Neuronal stem cell (in vitro differentiated cells): Measurements from ENCODE around the gene FASTK.

Experiments
- DNase-seq: peaks from one replicate; pipeline ENCODE4 v3.0.0-alpha.2; 2013; ENCODE audit warnings: low spot score
- H2AFZ ChIP-seq: one replicate; pipeline ENCODE4 v1.6.1; 2013; ENCODE audit warnings: mild to moderate bottlenecking, low read length, inconsistent platforms
- H2AK5ac ChIP-seq: 2 replicates; pipeline ENCODE4 v1.6.1; 2013; ENCODE audit warnings: low read depth, mild to moderate bottlenecking, inconsistent platforms, low read length, moderate library complexity, mixed read lengths
- H2BK120ac ChIP-seq: 2 replicates; pipeline ENCODE4 v1.6.1; 2013; ENCODE audit warnings: low read depth, mild to moderate bottlenecking, inconsistent platforms, low read length, moderate library complexity, mixed read lengths
- H2BK12ac ChIP-seq: one replicate; pipeline ENCODE4 v1.6.1; 2013; ENCODE audit warnings: low read length, inconsistent platforms
- H2BK15ac ChIP-seq: 2 replicates; pipeline ENCODE4 v1.6.1; 2013; ENCODE audit warnings: mild to moderate bottlenecking, low read length, inconsistent platforms, mixed read lengths
- H2BK5ac ChIP-seq: one replicate; pipeline ENCODE4 v1.6.1; 2013; ENCODE audit warnings: inconsistent platforms, mild to moderate bottlenecking, low read length, moderate library complexity
- H3K14ac ChIP-seq: one replicate; pipeline ENCODE4 v1.6.1; 2013; ENCODE audit warnings: low read length, inconsistent platforms
- H3K18ac ChIP-seq: 2 replicates; pipeline ENCODE4 v1.6.1; 2013; ENCODE audit warnings: low read length, inconsistent platforms
- H3K23ac ChIP-seq: 2 replicates; pipeline ENCODE4 v1.6.1; 2013; ENCODE audit warnings: low read depth, mild to moderate bottlenecking, mixed read lengths, low read length, inconsistent platforms; ENCODE audit not compliant: poor library complexity
- H3K27ac ChIP-seq: replicated peaks from 3 replicates; pipeline ENCODE4 v1.5.1; 2013; ENCODE audit warnings: low read length, inconsistent platforms
- H3K27me3 ChIP-seq, 3 experiments: 2 replicates each; pipeline ENCODE4 v1.6.1; 2013; ENCODE audit warnings: low read length in 3 of 3, mild to moderate bottlenecking in 2 of 3, inconsistent platforms in 1 of 3, low read depth in 1 of 3, mixed read lengths in 1 of 3, moderate library complexity in 1 of 3; ENCODE audit not compliant: control insufficient read depth in 3 of 3, insufficient read depth in 3 of 3
- H3K36me3 ChIP-seq, 2 donors: replicated peaks in 1 of 2; 2 replicates each; pipeline ENCODE4 v1.6.1; 2013; ENCODE audit warnings: low read length in 2 of 2; ENCODE audit not compliant: control insufficient read depth in 2 of 2, insufficient read depth in 2 of 2
- H3K4ac ChIP-seq: 2 replicates; pipeline ENCODE4 v1.6.1; 2013; ENCODE audit warnings: inconsistent platforms, mild to moderate bottlenecking, low read length, moderate library complexity
- H3K4me1 ChIP-seq, 2 donors: 1 replicate in 1 of 2; 2 replicates in 1 of 2; pipeline ENCODE4 v1.6.1; 2013; ENCODE audit warnings: low read length in 2 of 2, low read depth in 1 of 2; ENCODE audit not compliant: control insufficient read depth in 2 of 2, insufficient read depth in 1 of 2
- H3K4me2 ChIP-seq: one replicate; pipeline ENCODE4 v1.6.1; 2013; ENCODE audit warnings: mild to moderate bottlenecking, low read length, inconsistent platforms; ENCODE audit not compliant: insufficient read depth, poor library complexity, severe bottlenecking
- H3K4me3 ChIP-seq, 2 donors: 2 replicates each; pipeline ENCODE4 v1.5.1; 2013; ENCODE audit warnings: low read length in 2 of 2, mild to moderate bottlenecking in 2 of 2, inconsistent platforms in 1 of 2, moderate library complexity in 1 of 2
- H3K79me1 ChIP-seq: one replicate; pipeline ENCODE4 v1.6.1; 2013; ENCODE audit warnings: low read depth, mild to moderate bottlenecking, inconsistent platforms, low read length, moderate library complexity
- H3K9ac ChIP-seq: one replicate; pipeline ENCODE4 v1.6.1; 2013; ENCODE audit warnings: mild to moderate bottlenecking, low read depth, low read length, inconsistent platforms; ENCODE audit not compliant: poor library complexity
- H3K9me3 ChIP-seq, 2 donors: replicated peaks in 1 of 2; 2 replicates each; pipeline versions ENCODE3 to v1.6.1; 2013; ENCODE audit warnings: low read length in 2 of 2, mild to moderate bottlenecking in 2 of 2, inconsistent platforms in 1 of 2, low read depth in 1 of 2, mixed read lengths in 1 of 2, moderate library complexity in 1 of 2; ENCODE audit not compliant: control insufficient read depth in 2 of 2, insufficient read depth in 1 of 2
- H4K8ac ChIP-seq: one replicate; pipeline ENCODE4 v1.6.1; 2013; ENCODE audit warnings: low read depth, mild to moderate bottlenecking, inconsistent platforms, low read length, moderate library complexity
- H4K91ac ChIP-seq: one replicate; pipeline ENCODE4 v1.6.1; 2013; ENCODE audit warnings: low read length, low read depth, mild to moderate bottlenecking, inconsistent platforms; ENCODE audit not compliant: poor library complexity
- WGBS, 2 donors: extraction: QIAGEN DNeasy Blood & Tissue Kit; methylation state at CpG; one replicate each; pipeline ENCODE4 v1.1.7; 2013; ENCODE audit warnings: missing lambda C conversion rate in 2 of 2, mixed read lengths in 1 of 2; ENCODE audit not compliant: insufficient read length in 2 of 2, insufficient replicate concordance in 1 of 2; ENCODE audit errors: extremely low coverage in 2 of 2; 5-methylcytosine and 5-hydroxymethylcytosine counted together

The FASTK gene

DNA sequence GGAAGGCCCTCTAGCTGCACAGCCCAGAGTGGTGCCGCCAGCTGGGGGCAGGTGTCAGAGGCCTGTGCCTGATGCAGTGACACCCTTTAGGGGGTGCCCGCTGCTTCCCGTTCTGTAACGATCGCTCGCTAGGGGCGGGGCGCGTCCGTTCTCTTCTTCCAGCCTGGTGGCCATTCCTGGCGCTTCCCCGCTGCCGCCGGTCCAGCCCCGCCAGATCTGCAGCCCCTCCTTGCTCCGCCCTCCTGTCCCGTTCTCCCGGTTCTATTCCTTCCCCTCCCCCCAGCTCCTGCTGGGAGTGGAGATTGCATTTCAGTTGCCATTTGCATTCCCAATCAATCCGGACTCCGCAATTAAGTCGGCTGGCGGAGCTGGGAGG, 44.8 kb upstream of the FASTK start:
- H2AFZ ChIP-seq, result no peak overlapping the region
- no peaks in the 10 kb centered on the region for H3K9me3 ChIP-seq
- peak overlapping the region; percentile 81 for H3K4me2 ChIP-seq
- no peak overlapping the region for H2BK15ac ChIP-seq
- peak overlapping the region; percentile 67 for H2BK120ac ChIP-seq
- H3K9ac ChIP-seq, result no peak overlapping the region
- H4K8ac ChIP-seq, result no peak overlapping the region
- H4K91ac ChIP-seq, result no peak overlapping the region
- peak overlapping the region in 1 of 2 donors; percentile 75 for H3K4me3 ChIP-seq
- H2AK5ac ChIP-seq, result no peak overlapping the region
- no peak overlapping the region for H3K4ac ChIP-seq
- peak overlapping the region; percentile 92 for H3K27ac ChIP-seq
- peak overlapping the region; percentile 89 for H3K18ac ChIP-seq
- H3K79me1 ChIP-seq, result peaks cover 17% of the 10 kb centered on the region
- peak overlapping the region; percentile 48 for H2BK5ac ChIP-seq
- DNase-seq, result peak; percentile 82
- H3K36me3 ChIP-seq, result peaks cover 35 to 62% of the 10 kb centered on the region in 2 donors
- peak overlapping the region; percentile 96 for H3K23ac ChIP-seq
- no CpG with 5 or more reads among the region's 22 CpGs for WGBS, 2 donors
- no peak overlapping the region for H2BK12ac ChIP-seq
- H3K4me1 ChIP-seq, result peaks cover 0 to 18% of the 10 kb centered on the region in 2 donors
- no peak overlapping the region for H3K14ac ChIP-seq
- H3K27me3 ChIP-seq, result peaks cover 0 to 1% (median 0%) of the 10 kb centered on the region in 3 experiments

DNA sequence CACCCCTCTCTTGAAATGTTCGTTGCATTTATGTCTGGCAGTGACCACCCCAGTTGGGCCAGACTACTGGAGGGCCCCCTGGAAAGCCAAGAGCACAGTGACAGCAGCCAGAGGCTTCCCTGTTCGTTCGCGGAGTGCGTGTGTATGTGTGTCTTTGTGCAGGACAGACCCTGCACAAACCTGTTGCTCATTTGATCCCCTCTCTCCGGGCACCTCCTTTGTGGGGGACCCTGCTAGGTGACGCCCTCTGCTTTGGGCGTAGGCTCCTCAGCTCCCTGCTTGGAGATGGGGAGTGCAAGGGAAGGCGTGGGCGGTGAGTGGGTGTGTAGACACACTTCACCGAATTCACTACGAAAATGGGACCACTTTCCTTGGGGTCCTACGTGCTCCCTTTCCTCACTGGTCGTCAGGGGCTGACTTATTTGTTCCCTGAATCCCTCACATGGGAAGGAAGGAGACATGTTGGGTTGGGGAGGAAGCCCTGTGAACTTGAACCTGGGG, 44.3 kb upstream of the FASTK start:
- Histone ChIP-seq H3K4ac (no peak overlapping the region), H3K9ac (peak overlapping the region; percentile 71), H3K27me3 (peaks cover 0 to 1% (median 0%) of the 10 kb centered on the region in 3 experiments), H3K18ac (no peak overlapping the region), H4K8ac (no peak overlapping the region), H4K91ac (no peak overlapping the region), H3K4me2 (no peak overlapping the region), H3K27ac (peak overlapping the region; percentile 92), H3K14ac (peak overlapping the region; percentile 61), H2BK120ac (no peak overlapping the region), H2AFZ (no peak overlapping the region), H3K79me1 (peaks cover 17% of the 10 kb centered on the region), H2AK5ac (peak overlapping the region; percentile 4), H3K4me1 (peaks cover 0 to 18% of the 10 kb centered on the region in 2 donors), H3K36me3 (peaks cover 35 to 62% of the 10 kb centered on the region in 2 donors), H3K23ac (peak overlapping the region; percentile 21), H2BK5ac (no peak overlapping the region), H3K9me3 (no peaks in the 10 kb centered on the region), H2BK15ac (no peak overlapping the region), H3K4me3 (no peak overlapping the region), H2BK12ac (peak overlapping the region; percentile 36)
- no peak for DNase-seq
- WGBS, 2 donors, result no CpG with 5 or more reads among the region's 14 CpGs

DNA sequence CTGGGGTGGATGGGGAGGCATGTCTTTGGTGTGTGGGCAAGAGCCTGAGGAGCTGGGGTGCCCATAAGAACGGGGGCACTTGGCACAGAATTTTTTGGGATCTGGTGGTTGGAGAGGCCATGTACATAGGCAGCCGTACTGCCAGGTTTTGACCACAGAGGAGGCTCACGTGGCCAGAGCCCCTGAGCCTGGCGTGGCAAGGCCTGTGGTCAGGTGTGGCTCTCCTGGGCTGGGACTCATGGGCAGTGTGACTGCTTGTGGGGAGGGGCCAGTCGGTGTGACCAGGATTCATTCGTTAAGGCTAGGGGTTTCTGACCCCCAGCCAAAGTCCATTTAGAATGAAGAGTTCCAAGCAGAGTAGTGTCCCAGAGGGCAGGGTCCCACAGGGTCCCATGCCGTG, 43.9 kb upstream of the FASTK start:
- Histone ChIP-seq H4K8ac (peak overlapping the region; percentile 76), H3K4me1 (peaks cover 0 to 18% of the 10 kb centered on the region in 2 donors), H2BK15ac (no peak overlapping the region), H3K27ac (no peak overlapping the region), H2AK5ac (peak overlapping the region; percentile 89), H3K9ac (peak overlapping the region; percentile 45), H4K91ac (no peak overlapping the region), H3K4me3 (no peak overlapping the region), H3K14ac (peak overlapping the region; percentile 61), H2BK12ac (no peak overlapping the region), H3K4me2 (no peak overlapping the region), H2BK120ac (no peak overlapping the region), H3K23ac (peak overlapping the region; percentile 45), H3K9me3 (no peaks in the 10 kb centered on the region), H3K27me3 (peaks cover 0 to 1% (median 0%) of the 10 kb centered on the region in 3 experiments), H2BK5ac (no peak overlapping the region), H2AFZ (no peak overlapping the region), H3K36me3 (peaks cover 33 to 62% of the 10 kb centered on the region in 2 donors), H3K18ac (peak overlapping the region; percentile 36), H3K4ac (no peak overlapping the region), H3K79me1 (peaks cover 22% of the 10 kb centered on the region)
- DNase-seq, result no peak
- no CpG with 5 or more reads among the region's 7 CpGs for WGBS, 2 donors

DNA sequence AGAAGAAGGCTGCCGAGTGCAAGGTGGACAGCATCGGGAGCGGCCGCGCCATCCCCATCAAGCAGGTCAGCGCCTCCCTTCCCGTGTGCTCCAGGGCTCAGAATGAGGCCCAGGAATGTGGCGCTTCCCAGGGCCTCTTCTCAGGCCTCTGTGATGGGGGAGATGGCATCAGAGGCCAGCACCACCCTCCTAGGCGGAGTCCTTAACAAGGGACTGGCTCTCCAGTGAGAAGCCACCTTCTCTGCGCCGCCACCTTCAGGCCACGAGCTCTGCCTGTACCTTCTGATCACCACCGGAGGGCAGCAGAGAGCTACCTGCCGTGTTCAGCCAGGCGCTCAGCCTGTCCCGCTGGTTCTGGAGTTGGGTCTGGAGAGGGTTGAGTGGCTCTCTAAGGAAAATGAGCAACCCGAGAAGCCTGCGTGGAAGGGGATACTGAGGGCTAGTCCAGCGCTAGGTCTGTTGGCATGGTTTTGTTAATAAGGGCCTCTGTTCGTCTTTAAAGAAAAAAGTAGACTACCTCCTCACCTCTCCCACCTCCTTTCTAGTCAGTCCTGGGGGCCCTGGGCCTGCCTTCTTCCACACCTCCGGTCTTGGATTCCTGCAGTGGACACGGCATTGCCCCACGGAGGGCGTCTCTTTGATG, 43.3 kb upstream of the FASTK start:
- Histone ChIP-seq H3K27me3 (peaks cover 0 to 1% (median 0%) of the 10 kb centered on the region in 3 experiments), H2BK12ac (peak overlapping the region; percentile 41), H3K4me3 (no peak overlapping the region), H3K4me2 (no peak overlapping the region), H2BK120ac (no peak overlapping the region), H3K27ac (peak overlapping the region; percentile 51), H3K14ac (no peak overlapping the region), H3K4me1 (peaks cover 0 to 18% of the 10 kb centered on the region in 2 donors), H3K36me3 (peaks cover 35 to 63% of the 10 kb centered on the region in 2 donors), H3K9me3 (no peaks in the 10 kb centered on the region), H4K91ac (no peak overlapping the region), H2AFZ (no peak overlapping the region), H3K9ac (peak overlapping the region; percentile 45), H3K4ac (no peak overlapping the region), H2BK15ac (no peak overlapping the region), H3K18ac (peak overlapping the region; percentile 36), H2AK5ac (peak overlapping the region; percentile 89), H2BK5ac (no peak overlapping the region), H4K8ac (peak overlapping the region; percentile 76), H3K79me1 (peaks cover 24% of the 10 kb centered on the region), H3K23ac (peak overlapping the region; percentile 45)
- no CpG with 5 or more reads among the region's 24 CpGs for WGBS, 2 donors
- DNase-seq, result peak; percentile 87
